Aorta (tissue), 5 donors: ENCODE data around the gene GDPD3. TPM values are rescaled to one million over a fixed set of nuclear protein-coding genes. Genes with fewer than 3 reads are reported as not detected.
A peak's percentile ranks its signal among the peaks of the same experiment; 100 is the strongest.

Source experiments
- ATAC-seq: fragments of 200-7000 bp; cut with Tn5 transposase; one replicate; pipeline ENCODE4 v1.9.1; 2022; ENCODE audit warnings: moderate library complexity; ENCODE audit not compliant: low FRiP score
- DNase-seq, 2 donors: peaks; one replicate each; pipeline ENCODE4 v3.0.0-alpha.2; 2020
- H3K27ac ChIP-seq, 2 donors: one replicate each; pipeline ENCODE4 v1.5.1; 2013; ENCODE audit warnings: low read length in 2 of 2, mild to moderate bottlenecking in 2 of 2, moderate library complexity in 2 of 2, control low read depth in 1 of 2, inconsistent platforms in 1 of 2, low read depth in 1 of 2
- H3K27me3 ChIP-seq, 2 donors: one replicate each; pipeline ENCODE4 v1.6.1; 2013; ENCODE audit warnings: control low read depth in 1 of 2, low read length in 1 of 2, mild to moderate bottlenecking in 1 of 2, moderate library complexity in 1 of 2; ENCODE audit not compliant: insufficient read depth in 2 of 2, control insufficient read depth in 1 of 2
- H3K36me3 ChIP-seq, 2 donors: one replicate each; pipeline ENCODE4 v1.6.1; 2013; ENCODE audit warnings: control low read depth in 1 of 2, low read length in 1 of 2, mild to moderate bottlenecking in 1 of 2; ENCODE audit not compliant: insufficient read depth in 2 of 2, control insufficient read depth in 1 of 2
- H3K4me1 ChIP-seq, 2 donors: one replicate each; pipeline ENCODE4 v1.6.1; 2013; ENCODE audit warnings: low read length in 2 of 2, control low read depth in 1 of 2, mild to moderate bottlenecking in 1 of 2, moderate library complexity in 1 of 2; ENCODE audit not compliant: insufficient read depth in 2 of 2, control insufficient read depth in 1 of 2
- H3K4me3 ChIP-seq, 2 donors: one replicate each; pipeline ENCODE4 v1.5.1; 2013; ENCODE audit warnings: low read length in 2 of 2, control low read depth in 1 of 2, mild to moderate bottlenecking in 1 of 2
- H3K9me3 ChIP-seq: one replicate; pipeline ENCODE4 v1.6.1; 2013; ENCODE audit warnings: mild to moderate bottlenecking, low read length; ENCODE audit not compliant: control insufficient read depth
- WGBS, 2 donors: extraction: QIAGEN DNeasy Blood & Tissue Kit; methylation state at CpG; one replicate each; pipeline ENCODE4 v1.1.7; 2013; 5-methylcytosine and 5-hydroxymethylcytosine counted together
- intact Hi-C, 2 donors: fragments of 100-400 bp; cut with DNase I; formaldehyde crosslinking; loops; one replicate each; pipeline versions ENCODE4 v1.14.2 to v1.15.0; 2022
- polyA plus RNA-seq, 2 donors: library from polyadenylated mRNA; stranded (reverse); fragments of 200-250 nt; gene quantifications; one replicate each; pipeline ENCODE4 v1.2.3, GENCODE V29; 2013
- total RNA-seq, 2 donors: library from RNA; stranded (reverse); fragmentation: NEBNext Ultra II Directional; extraction: Animal tissue kit (Norgen Biotek cat#: 25700); gene quantifications; one replicate each; pipeline ENCODE4 v1.2.1, GENCODE V29; 2021
- donor health status: healthy with polysubstance abuse.
- donor health status: Bipolar disorder and iron deficiency.
- donor health status: DM: no; HTN: no; CAD: no.
- donor health status: DM: no; HTN: no; CAD: no.
- donor health status: DM: yes; HTN: yes; CAD: no.

GDPD3 gene
- total and polyA plus RNA-seq, 4 donors, result 2.1 to 22.8 (median 12.1) TPM

DNA sequence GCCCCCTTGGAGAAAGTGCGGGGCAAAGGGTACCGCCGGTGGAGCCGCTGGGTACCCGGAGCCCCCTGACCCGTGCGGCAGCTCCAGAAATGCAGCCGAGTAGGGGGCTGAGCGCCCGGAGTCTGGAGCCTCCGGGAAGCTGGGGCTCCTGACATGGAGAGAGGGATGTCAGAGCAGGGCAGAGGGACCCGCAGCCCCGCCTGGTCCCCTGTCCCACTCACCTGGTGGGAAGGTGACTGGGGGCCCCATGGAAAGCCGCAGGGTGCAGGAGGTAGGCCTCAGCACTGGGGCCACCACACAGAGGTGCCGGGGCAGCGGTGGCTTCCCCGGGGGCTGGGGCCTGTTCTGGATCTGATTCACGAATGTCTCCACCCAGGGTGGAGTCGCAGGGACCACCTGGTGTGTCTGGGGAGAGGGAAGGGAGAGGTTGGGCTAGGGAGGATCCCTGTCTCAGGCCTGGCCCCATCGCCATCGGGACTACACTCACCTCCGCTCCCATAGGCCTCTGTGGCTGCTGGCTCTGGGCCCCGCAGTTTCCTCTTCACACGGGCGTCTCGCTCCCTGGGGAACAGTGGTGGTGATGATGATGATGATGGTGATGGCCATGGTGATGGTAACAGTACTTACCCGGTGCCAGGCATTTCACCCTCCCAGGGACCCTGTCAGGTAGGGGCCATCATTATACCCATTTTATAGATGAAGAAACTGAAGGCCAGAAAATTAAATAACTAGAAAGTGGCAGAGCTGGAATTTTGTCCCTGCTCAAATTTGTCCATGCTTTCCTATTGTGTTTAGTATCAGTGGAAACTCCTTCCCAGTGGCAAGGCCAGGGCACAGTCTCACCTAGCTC, 26.8 kb downstream of the GDPD3 start:
- Histone ChIP-seq H3K4me1 (no peaks in the 10 kb centered on the region), H3K9me3 (no peaks in the 10 kb centered on the region), H3K27me3 (no peaks in the 10 kb centered on the region), H3K4me3 (no peak overlapping the region), H3K27ac (no peak overlapping the region), H3K36me3 (peaks cover 0 to 8% of the 10 kb centered on the region in 2 donors)
- DNase-seq (no peak), ATAC-seq (no peak)
- WGBS, 2 donors, result 64 to 77% methylated on average over 27 of the region's 27 CpGs
- intact Hi-C loops, result no loop called here

DNA sequence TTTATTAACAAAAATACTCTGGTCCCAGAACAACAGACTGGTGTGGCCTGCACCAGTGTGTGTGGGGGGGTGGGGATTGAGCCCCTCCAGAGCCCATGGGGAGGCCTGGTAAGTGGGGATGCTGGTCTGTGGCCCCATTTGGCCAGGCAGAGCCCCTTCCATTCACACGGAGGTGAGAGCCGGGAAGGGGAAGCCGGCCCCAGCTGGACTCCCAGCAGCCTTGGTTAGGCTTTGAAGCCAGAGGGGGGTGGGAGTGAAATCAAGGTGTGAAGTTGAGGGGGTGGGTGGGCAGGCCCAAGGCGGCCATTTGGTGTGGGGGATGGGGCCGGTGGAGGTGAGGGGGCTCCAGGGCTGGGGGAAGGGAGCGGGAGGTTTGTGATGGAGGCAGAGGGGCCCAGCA, 27.5 kb downstream of the GDPD3 start:
- Histone ChIP-seq H3K4me3 (no peak overlapping the region), H3K27ac (no peak overlapping the region), H3K27me3 (no peaks in the 10 kb centered on the region), H3K36me3 (peaks cover 0 to 8% of the 10 kb centered on the region in 2 donors), H3K9me3 (no peaks in the 10 kb centered on the region), H3K4me1 (no peaks in the 10 kb centered on the region)
- DNase-seq (no peak), ATAC-seq (no peak)
- 53 to 68% methylated on average over 6 of the region's 6 CpGs for WGBS, 2 donors
- intact Hi-C loops, result no loop called here

- DNase-seq, result peak in 1 of 2 donors; percentile 80
- H3K36me3 ChIP-seq, result peaks cover 0 to 8% of the 10 kb centered on the region in 2 donors
- intact Hi-C loops, result no loop called here
- peak; percentile 67 for ATAC-seq
- no peaks in the 10 kb centered on the region for H3K4me1 ChIP-seq
- no peak overlapping the region for H3K27ac ChIP-seq
- no peaks in the 10 kb centered on the region for H3K27me3 ChIP-seq
- H3K4me3 ChIP-seq, result no peak overlapping the region
- WGBS, 2 donors, result 12 to 25% methylated on average over 2 to 3 of the region's 3 CpGs
- no peaks in the 10 kb centered on the region for H3K9me3 ChIP-seq
These were observed 28.1 kb downstream of the GDPD3 start for GRCh38 chr16:30085247-30085646.

DNA sequence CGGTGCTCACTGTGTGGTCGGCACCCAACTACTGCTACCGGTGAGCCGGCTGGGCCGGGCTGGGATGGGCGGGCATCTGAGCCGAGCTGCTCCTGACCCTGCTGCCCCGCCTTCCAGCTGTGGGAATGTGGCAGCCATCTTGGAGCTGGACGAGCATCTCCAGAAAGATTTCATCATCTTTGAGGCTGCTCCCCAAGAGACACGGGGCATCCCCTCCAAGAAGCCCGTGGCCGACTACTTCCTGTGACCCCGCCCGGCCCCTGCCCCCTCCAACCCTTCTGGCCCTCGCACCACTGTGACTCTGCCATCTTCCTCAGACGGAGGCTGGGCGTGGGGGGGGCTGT, 28.5 kb downstream of the GDPD3 start:
- intact Hi-C loops, result no loop called here
- H3K27me3 ChIP-seq, result no peaks in the 10 kb centered on the region
- no peaks in the 10 kb centered on the region for H3K9me3 ChIP-seq
- 37 to 53% methylated on average over 17 of the region's 17 CpGs for WGBS, 2 donors
- H3K4me3 ChIP-seq, result no peak overlapping the region
- H3K36me3 ChIP-seq, result peaks cover 0 to 8% of the 10 kb centered on the region in 2 donors
- no peaks in the 10 kb centered on the region for H3K4me1 ChIP-seq
- DNase-seq (peak; percentile 76 to 86), ATAC-seq (peak; percentile 75)
- no peak overlapping the region for H3K27ac ChIP-seq

DNA sequence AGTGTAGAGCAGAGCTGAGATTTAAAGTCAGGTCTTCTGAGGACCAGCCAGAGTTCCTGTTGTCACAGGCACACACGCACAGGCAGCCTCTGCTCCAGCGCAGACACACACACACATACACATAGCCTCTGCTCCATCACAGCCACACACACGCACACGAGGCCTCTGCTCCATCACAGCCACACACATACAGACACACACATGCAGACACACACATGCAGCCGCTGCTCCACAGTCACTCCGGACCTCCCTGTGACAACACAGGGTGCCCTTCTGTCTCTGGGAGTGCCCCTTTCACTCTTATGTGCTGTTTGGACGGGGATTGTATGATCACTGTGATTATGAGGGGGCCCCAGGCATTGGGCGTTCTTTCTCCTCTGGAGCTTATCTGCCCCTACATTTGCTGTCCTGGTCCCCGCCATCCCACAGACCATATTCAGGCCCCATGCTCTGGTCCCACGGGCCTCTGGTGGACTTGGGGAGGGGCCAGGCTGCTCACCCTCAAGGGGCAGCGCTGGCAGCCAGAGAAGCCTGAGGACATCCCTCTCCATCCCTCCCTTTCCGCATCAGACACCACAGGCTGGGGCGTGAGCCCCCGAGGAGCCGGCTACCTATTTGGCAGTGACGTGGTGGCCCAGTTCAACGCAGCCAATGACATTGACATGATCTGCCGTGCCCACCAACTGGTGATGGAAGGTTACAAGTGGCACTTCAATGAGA, 29.1 kb downstream of the GDPD3 start:
- Histone ChIP-seq H3K4me3 (no peak overlapping the region), H3K27me3 (no peaks in the 10 kb centered on the region), H3K9me3 (no peaks in the 10 kb centered on the region), H3K27ac (no peak overlapping the region), H3K36me3 (peaks cover 0 to 8% of the 10 kb centered on the region in 2 donors), H3K4me1 (no peaks in the 10 kb centered on the region)
- intact Hi-C loops, result no loop called here
- WGBS, 2 donors, result 74 to 83% methylated on average over 18 of the region's 18 CpGs
- no peak for DNase-seq
- no peak for ATAC-seq

- Histone ChIP-seq H3K9me3 (no peaks in the 10 kb centered on the region), H3K4me3 (no peak overlapping the region), H3K27ac (no peak overlapping the region), H3K36me3 (peaks cover 0 to 8% of the 10 kb centered on the region in 2 donors), H3K4me1 (no peaks in the 10 kb centered on the region), H3K27me3 (no peaks in the 10 kb centered on the region)
- intact Hi-C loops, result no loop called here
- WGBS, 2 donors, result 85 to 89% methylated on average over 24 of the region's 24 CpGs
- ATAC-seq (no peak), DNase-seq (no peak)
These were observed 29.9 kb downstream of the GDPD3 start for GRCh38 chr16:30083216-30084055.

GRCh38 chr16:30082545-30083090, 30.7 kb downstream of the GDPD3 start:
- intact Hi-C loops, result no loop called here
- peaks cover 0 to 8% of the 10 kb centered on the region in 2 donors for H3K36me3 ChIP-seq
- no peak for DNase-seq

GRCh38 chr16:30079480-30079879, 33.9 kb downstream of the GDPD3 start:
- H3K36me3 ChIP-seq, result peaks cover 0 to 5% of the 10 kb centered on the region in 2 donors
- no peak overlapping the region for H3K27ac ChIP-seq
- 78 to 82% methylated on average over 7 of the region's 7 CpGs for WGBS, 2 donors
- H3K27me3 ChIP-seq, result no peaks in the 10 kb centered on the region
- intact Hi-C loops, result no loop called here
- no peaks in the 10 kb centered on the region for H3K4me1 ChIP-seq
- no peak overlapping the region for H3K4me3 ChIP-seq
- DNase-seq, result no peak
- no peak for ATAC-seq
- no peaks in the 10 kb centered on the region for H3K9me3 ChIP-seq

More at GRCh38 chr16:30082545-30083090, 30.7 kb downstream of the GDPD3 start:
- no peak for ATAC-seq
- no peaks in the 10 kb centered on the region for H3K9me3 ChIP-seq
- 82 to 85% methylated on average over 20 of the region's 20 CpGs for WGBS, 2 donors
- H3K27ac ChIP-seq, result no peak overlapping the region
- no peaks in the 10 kb centered on the region for H3K27me3 ChIP-seq
- no peak overlapping the region for H3K4me3 ChIP-seq
- H3K4me1 ChIP-seq, result no peaks in the 10 kb centered on the region
